T-helper 17 cell (primary cell): ENCODE results near the gene SPAG4. TPM values are rescaled to one million over a fixed set of nuclear protein-coding genes. Genes with fewer than 3 reads are reported as not detected.
A peak's percentile ranks its signal among the peaks of the same experiment; 100 is the strongest.

Source experiments
- ATAC-seq: fragments of 150-1000 bp; cut with Tn5 transposase; 2 replicates; pipeline ENCODE4 v1.10.0; 2021; ENCODE audit warnings: mild to moderate bottlenecking, moderate library complexity
- DNase-seq, 3 donors: peaks; one replicate each; pipeline versions ENCODE4 v3.0.0 to v3.0.0-alpha.2; 2020 to 2021
- H3K9me3 ChIP-seq: one replicate; pipeline ENCODE4 v1.7.0; 2013; ENCODE audit warnings: low read length, mild to moderate bottlenecking; ENCODE audit not compliant: control insufficient read depth, poor library complexity, severe bottlenecking
- H3K27ac Mint-ChIP-seq: one replicate; pipeline ENCODE4 v1.8.0; 2022; ENCODE audit warnings: mild to moderate bottlenecking, moderate library complexity, mixed read lengths
- H3K27me3 Mint-ChIP-seq: one replicate; pipeline ENCODE4 v1.8.0; 2022; ENCODE audit warnings: mixed read lengths
- H3K36me3 Mint-ChIP-seq: one replicate; pipeline ENCODE4 v1.8.0; 2022; ENCODE audit warnings: low read depth, mixed read lengths
- H3K4me1 Mint-ChIP-seq: one replicate; pipeline ENCODE4 v1.8.0; 2022; ENCODE audit warnings: mild to moderate bottlenecking, mixed read lengths
- H3K4me3 Mint-ChIP-seq: one replicate; pipeline ENCODE4 v1.8.0; 2022; ENCODE audit warnings: mild to moderate bottlenecking, moderate library complexity, mixed read lengths
- total RNA-seq, 4 donors: library from RNA in 2 of 4; stranded (reverse) in 2 of 4; gene quantifications; one replicate each; pipeline ENCODE4 v1.2.3 and lab custom pipeline; 2022 to 2026

The SPAG4 gene
- total RNA-seq, 2 donors from 2014 or later: 13.7 to 15.7 TPM

DNA sequence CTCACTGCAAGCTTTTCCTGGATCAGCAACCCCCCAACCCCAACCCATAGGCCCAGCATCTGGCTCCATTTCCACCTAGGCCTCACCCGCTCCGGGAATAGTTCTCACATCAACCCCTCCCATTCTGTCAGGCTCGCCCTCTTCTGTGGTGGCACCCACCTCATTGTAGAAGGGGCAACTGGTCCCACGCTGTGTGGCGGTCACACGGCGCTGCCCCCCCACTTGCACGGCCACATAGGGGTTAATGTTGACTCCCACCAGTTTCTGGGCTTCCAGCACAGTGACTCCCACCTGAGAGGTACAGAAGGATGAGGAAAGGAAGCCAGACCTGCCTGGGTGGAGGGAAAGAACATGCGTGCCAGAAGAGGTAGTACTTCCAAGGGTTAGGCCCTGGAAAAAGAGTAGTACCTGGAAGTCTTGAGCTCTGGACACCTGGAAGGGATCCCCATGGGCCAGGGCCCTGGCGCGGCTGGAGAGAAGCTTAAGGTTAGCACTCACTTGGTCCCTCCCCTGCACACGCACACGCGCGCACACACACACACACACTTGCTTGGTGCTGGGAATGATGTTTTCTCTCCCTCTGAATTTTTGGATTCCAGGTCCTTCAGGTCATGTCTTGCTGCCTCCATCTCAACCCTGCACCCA lies 12.7 kb upstream of the SPAG4 start:
- H3K27me3 Mint-ChIP-seq: peaks cover 11% of the 10 kb centered on the region
- no peak overlapping the region for H3K27ac Mint-ChIP-seq
- no peaks in the 10 kb centered on the region for H3K36me3 Mint-ChIP-seq
- peaks cover 16% of the 10 kb centered on the region for H3K4me1 Mint-ChIP-seq
- ATAC-seq (no peak), DNase-seq (no peak)
- no peaks in the 10 kb centered on the region for H3K9me3 ChIP-seq
- H3K4me3 Mint-ChIP-seq: peak overlapping the region; percentile 68

DNA sequence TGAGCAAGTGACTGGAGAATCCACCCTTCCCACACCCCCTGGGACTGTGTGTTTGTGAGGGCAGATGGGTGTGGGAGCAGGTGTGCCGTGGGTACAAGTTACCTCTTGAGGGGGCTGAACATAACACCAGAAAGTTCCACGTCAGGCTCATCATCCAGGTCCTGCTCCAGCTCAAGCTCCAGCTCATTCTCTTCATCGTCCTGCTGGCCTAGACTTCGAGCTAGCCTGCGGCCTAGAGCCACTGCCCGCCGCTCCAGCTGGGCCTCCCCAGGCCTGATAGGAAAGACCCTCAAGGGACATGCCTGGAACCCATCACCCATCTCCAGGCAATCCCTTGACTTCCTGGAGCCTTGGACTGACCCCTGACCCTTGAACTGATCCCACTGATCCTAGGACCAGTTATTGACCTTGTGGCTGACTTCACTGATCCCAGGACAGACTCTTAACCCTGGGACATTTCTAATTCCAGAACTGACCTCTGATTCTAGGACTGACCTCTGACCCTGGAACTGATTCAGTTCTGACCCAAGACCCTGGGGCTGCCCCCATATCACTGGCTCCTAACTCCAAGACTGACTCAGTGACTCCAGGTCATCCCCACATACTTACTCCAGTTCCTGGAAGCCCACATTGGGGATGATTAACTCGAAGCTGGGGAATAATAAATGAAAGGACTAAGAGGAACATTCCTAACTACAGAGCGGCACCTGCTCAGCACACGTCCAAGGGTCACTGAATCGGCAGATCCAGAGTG lies 11.8 kb upstream of the SPAG4 start:
- Mint-ChIP-seq H3K27me3 (peaks cover 11% of the 10 kb centered on the region), H3K4me1 (peaks cover 16% of the 10 kb centered on the region), H3K4me3 (no peak overlapping the region), H3K27ac (no peak overlapping the region), H3K36me3 (no peaks in the 10 kb centered on the region)
- DNase-seq (no peak), ATAC-seq (no peak)
- H3K9me3 ChIP-seq: no peaks in the 10 kb centered on the region

DNA sequence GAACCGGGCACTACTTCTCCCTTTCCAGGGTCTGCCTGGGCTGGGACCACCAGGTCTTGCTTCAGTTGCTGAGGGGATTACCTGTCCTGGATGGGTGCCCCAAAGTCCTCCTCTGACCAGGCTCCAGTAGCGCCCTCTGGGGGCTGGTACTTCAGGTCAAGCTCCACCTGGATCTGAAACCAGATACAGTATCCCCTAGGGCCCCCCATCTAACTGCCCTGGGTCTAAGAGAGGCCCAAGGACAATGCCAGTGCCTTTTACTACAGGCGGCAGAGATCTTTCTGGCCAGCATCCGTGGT lies 11.2 kb upstream of the SPAG4 start:
- ATAC-seq (no peak), DNase-seq (no peak)
- no peaks in the 10 kb centered on the region for H3K9me3 ChIP-seq
- H3K4me3 Mint-ChIP-seq: no peak overlapping the region
- peaks cover 7% of the 10 kb centered on the region for H3K27me3 Mint-ChIP-seq
- peaks cover 16% of the 10 kb centered on the region for H3K4me1 Mint-ChIP-seq
- no peaks in the 10 kb centered on the region for H3K36me3 Mint-ChIP-seq
- H3K27ac Mint-ChIP-seq: no peak overlapping the region

DNA sequence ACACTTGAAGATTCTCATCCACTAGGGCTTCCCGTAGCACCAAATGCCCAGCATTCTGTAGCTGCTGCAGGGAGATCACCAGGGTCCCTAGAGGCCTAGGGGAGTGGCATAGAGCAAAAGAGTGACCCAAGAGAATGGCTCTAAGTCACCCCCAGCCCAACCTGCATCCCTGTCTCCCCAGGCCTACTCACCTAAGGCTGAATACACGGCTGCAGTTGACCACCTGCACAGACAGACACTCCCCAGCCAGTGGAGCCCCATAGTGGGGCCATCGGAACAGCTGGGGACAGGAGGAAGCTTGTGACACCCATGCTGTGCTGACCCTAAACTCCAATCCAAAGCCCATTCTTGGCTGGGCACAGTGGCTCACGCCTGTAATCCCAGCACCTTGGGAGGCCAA lies 9.5 kb upstream of the SPAG4 start:
- no peak overlapping the region for H3K4me3 Mint-ChIP-seq
- DNase-seq: no peak
- H3K4me1 Mint-ChIP-seq: peaks cover 10% of the 10 kb centered on the region
- ATAC-seq: no peak
- no peak overlapping the region for H3K27ac Mint-ChIP-seq
- H3K36me3 Mint-ChIP-seq: no peaks in the 10 kb centered on the region
- peaks cover 6% of the 10 kb centered on the region for H3K27me3 Mint-ChIP-seq
- H3K9me3 ChIP-seq: no peaks in the 10 kb centered on the region

DNA sequence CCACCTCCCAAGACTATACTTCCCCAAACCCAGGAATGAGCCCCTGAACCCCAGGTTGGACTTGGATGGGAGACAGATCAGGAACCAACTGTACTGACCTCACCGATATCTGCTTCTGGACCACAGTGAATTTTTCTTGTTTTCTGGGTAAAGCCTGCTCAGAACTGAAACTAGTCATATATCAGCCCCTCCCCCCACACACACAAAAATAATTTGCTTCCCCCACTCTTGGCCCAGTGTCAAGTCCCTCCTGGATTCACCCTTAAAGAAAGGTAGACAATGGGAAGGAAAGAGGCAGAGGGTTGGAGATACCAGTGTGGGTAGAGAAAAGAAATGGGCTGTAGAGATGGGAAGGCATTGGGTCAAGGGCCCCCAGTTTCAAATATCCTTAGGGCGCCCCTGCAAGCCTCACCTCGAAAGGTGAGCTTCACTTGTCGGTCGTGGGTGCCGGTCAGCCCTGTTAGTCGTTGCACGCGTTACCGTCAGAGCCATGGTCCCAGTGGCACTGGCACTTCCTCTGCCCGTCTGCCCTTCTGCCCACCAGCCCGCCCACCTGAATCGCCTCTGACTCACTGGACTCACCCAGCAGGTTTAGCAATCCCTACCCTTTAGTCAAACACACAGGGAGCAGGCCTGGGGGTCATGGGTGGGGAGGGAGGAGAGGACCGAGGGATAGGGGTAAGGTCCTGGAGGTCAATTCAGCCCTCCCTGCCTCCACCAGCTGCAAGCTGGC lies 8.5 kb upstream of the SPAG4 start:
- DNase-seq: no peak
- Mint-ChIP-seq H3K36me3 (no peaks in the 10 kb centered on the region), H3K4me1 (peaks cover 4% of the 10 kb centered on the region), H3K27ac (no peak overlapping the region), H3K4me3 (no peak overlapping the region), H3K27me3 (peaks cover 6% of the 10 kb centered on the region)
- no peak for ATAC-seq
- H3K9me3 ChIP-seq: no peaks in the 10 kb centered on the region

DNA sequence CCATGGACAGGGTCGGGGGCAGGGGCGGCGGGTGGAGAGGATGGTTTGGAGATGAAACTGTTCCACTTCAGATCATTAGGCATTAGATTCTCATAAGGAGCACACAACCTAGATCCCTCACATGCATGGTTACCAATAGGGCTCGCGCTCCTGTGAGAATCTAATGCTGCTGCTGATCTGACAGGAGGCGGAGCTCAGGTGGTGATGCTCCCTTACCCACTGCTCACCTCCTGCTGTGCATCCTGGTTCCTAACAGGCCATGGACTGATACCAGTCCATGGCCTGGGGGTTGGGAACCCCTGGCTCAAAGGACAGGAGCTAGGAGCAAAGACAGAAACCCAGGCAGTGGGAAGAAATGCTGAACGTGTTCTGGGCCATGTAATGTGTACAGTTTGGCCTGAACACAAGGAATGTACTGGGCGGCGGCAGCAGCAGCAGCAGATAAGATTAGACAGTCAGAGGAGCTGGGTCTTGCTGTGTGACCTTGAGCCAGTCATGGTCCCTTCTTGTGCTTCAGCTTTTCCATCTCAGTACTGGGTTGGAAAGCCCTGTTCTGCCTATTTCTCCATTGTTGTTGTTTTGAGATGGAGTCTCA lies 4.7 kb upstream of the SPAG4 start:
- Mint-ChIP-seq H3K4me1 (peaks cover 7% of the 10 kb centered on the region), H3K27ac (no peak overlapping the region), H3K27me3 (no peaks in the 10 kb centered on the region), H3K36me3 (no peaks in the 10 kb centered on the region), H3K4me3 (no peak overlapping the region)
- H3K9me3 ChIP-seq: no peaks in the 10 kb centered on the region
- ATAC-seq (no peak), DNase-seq (no peak)

DNA sequence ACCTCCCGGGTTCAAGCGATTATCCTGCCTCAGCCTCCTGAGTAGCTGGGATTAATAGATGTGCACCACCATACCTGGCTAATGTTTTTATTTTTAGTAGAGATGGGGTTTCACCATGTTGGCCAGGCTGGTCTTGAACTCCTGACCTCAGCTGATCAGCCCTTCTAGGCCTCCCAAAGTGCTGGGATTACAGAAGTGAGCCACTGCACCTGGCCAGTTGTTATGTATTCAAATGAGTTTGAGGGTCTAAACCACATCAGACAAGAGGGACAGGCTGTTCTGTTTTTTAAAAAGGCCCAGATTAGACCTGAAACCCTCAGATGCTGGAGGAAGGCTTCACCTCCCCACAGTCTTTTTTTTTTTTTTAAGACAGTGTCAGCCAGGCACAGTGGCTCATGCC lies 4.1 kb upstream of the SPAG4 start:
- H3K27ac Mint-ChIP-seq: no peak overlapping the region
- no peaks in the 10 kb centered on the region for H3K27me3 Mint-ChIP-seq
- no peaks in the 10 kb centered on the region for H3K36me3 Mint-ChIP-seq
- peaks cover 7% of the 10 kb centered on the region for H3K4me1 Mint-ChIP-seq
- H3K4me3 Mint-ChIP-seq: no peak overlapping the region
- DNase-seq (no peak), ATAC-seq (no peak)
- H3K9me3 ChIP-seq: no peaks in the 10 kb centered on the region

DNA sequence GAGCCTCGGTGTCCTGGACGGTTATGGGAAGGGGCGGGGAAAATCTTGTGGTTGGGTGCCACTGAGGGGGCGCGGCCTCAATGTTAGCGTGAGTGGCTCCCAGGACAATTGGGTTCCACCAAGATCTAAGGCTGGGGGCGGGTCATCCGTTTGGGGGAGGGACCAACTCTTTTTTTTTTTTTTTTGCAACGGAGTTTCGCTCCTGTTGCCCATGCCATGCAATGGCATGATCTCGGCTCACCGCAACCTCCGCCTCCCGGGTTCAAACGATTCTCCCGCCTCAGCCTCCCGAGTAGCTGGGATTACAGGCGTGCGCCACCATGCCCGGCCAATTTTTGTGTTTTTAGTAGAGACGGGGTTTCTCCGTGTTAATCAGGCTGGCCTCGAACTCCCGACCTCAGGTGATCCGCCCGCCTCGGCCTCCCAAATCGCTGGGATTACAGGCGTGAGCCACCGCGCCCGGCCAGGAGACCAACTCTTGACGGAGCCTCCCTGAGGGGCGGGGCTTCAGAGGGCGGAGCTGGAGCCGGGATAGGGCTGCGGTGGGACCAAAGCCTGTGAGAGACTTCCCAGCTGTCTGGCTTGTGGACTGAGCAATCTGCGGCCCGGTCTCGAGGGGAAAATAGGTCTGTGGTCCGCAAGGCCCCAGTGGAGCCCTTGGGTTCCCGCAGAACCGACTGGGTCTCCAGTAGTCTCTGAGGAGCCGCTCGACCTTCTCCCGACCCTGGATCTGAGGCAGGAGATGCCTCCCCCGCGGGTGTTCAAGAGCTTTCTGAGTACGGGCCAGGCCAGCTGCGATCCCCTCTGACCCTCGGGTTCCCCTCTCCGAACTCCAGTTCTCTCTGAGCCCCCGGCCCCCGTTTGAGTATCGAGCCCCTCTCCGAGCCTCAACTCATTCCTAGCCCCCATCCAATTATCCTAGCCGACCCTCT lies 1.1 kb downstream of the SPAG4 start:
- no peaks in the 10 kb centered on the region for H3K9me3 ChIP-seq
- H3K27ac Mint-ChIP-seq: peak overlapping the region; percentile 97
- H3K4me1 Mint-ChIP-seq: peaks cover 23% of the 10 kb centered on the region
- no peaks in the 10 kb centered on the region for H3K27me3 Mint-ChIP-seq
- ATAC-seq: no peak
- DNase-seq: peak; percentile 31 to 58 (median 54)
- no peaks in the 10 kb centered on the region for H3K36me3 Mint-ChIP-seq
- H3K4me3 Mint-ChIP-seq: peak overlapping the region; percentile 89

DNA sequence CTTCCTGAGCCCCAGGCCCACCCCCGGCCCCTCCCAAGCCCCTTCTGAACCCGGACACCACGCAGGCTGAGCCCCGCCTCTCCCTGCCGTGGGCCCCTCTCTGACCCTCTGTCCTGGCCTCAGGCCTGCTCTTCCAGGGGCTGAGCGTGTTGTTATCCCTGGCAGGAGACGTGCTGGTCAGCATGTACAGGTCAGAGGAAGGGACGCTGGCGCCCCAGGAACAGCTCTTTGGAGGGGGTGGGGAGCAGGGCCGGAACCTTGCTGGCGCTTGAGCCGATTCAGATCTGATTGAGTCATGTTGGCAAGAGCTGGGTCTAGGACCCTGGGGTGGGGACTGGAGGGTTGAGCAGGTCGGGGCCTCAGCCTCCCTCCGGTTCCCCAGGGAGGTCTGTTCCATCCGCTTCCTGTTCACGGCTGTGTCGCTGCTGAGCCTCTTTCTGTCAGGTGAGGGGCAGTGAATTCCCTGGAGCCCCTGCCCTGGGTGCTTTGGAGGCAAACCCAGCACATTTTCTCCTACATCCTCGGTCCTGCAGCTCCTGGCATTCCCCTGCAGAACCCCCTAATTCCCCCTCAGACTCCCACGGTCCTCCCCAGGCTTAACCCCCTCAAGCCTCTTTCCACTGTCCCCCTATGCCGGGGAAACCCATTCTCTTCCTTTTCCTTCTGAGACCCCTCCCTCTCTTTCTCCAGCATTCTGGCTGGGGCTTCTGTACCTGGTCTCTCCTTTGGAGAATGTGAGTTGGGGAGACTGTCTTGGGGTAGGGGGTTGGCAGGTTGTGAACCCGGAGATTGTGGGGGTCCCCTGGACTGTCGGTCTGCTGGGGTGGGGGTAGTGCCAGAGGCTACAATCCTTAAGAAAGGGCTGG lies 2.0 kb downstream of the SPAG4 start:
- no peaks in the 10 kb centered on the region for H3K36me3 Mint-ChIP-seq
- H3K4me3 Mint-ChIP-seq: peak overlapping the region; percentile 89
- H3K4me1 Mint-ChIP-seq: peaks cover 23% of the 10 kb centered on the region
- no peak for ATAC-seq
- peak overlapping the region; percentile 97 for H3K27ac Mint-ChIP-seq
- H3K27me3 Mint-ChIP-seq: no peaks in the 10 kb centered on the region
- DNase-seq: peak in 1 of 3 donors; percentile 18
- no peaks in the 10 kb centered on the region for H3K9me3 ChIP-seq

DNA sequence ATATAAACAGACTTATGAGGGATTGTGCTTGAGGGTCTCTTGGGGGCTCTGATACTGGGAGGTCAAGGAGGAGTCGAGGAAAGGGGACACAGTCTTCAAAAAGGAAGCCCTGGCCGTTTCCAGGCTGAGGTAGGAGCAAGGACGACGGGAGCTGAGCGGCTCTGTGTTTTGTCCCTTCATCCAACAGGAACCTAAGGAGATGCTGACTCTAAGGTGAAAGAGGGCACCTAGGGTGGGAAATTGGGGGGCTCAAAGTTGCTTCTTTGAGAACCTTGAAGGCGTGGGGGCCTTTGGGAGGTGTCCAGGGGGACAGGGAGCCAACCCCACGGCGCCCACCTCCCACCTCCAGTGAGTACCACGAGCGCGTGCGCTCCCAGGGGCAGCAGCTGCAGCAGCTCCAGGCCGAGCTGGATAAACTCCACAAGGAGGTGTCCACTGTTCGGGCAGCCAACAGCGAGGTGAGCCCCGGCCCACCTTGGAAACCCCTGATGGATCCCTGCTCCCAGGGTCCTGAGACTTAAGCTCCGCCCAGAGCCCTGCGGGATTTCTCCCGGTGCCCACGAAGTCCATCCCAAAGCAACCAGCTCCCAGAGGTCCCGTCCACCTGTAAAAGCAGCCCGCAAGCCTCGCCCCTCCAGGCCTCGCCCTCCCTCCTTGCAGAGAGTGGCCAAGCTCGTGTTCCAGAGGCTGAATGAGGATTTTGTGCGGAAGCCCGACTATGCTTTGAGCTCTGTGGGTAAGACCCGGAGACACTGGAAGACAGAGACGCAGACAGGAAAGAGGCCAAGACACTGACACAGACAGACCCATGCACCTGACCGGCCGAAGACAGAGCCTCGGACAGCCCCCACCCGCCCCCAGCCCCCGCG lies 2.9 kb downstream of the SPAG4 start:
- Mint-ChIP-seq H3K36me3 (no peaks in the 10 kb centered on the region), H3K27me3 (no peaks in the 10 kb centered on the region), H3K4me3 (peak overlapping the region; percentile 89), H3K4me1 (peaks cover 23% of the 10 kb centered on the region), H3K27ac (peak overlapping the region; percentile 97)
- no peak for DNase-seq
- H3K9me3 ChIP-seq: no peaks in the 10 kb centered on the region
- ATAC-seq: no peak
